ENCODE measurements around the gene PTH2. TPM values are rescaled to one million over a fixed set of nuclear protein-coding genes. Genes with fewer than 3 reads are reported as not detected.

Gene PTH2
- total and polyA plus RNA-seq, 2 of the 8 experiments (the other 6 are each of a cell fraction or from before 2014, with no cell fraction given), result not detected

GRCh38 chr19:49413348-49413747 lies 9.9 kb downstream of the PTH2 start:
- Histone ChIP-seq H2BK5ac (ENCODE audit: low read depth, low read length) (no peak overlapping the region), H4K91ac (replicated peaks; ENCODE audit: insufficient read length, low read length) (no peak overlapping the region), H3K4ac (replicated peaks; ENCODE audit: insufficient read length, low read depth, low read length) (no peak overlapping the region), H3K9me3 (ENCODE audit: insufficient read depth in 2 of 2, low read depth in 1 of 2, low read length in 1 of 2) (no peaks in the 10 kb centered on the region), H2AFZ (ENCODE audit: low read length) (no peak overlapping the region), H3K18ac (ENCODE audit: extremely low read depth, low read length) (no peak overlapping the region), H3K79me2 (ENCODE audit: control insufficient read depth in 1 of 2, insufficient read depth in 2 of 2, low read length in 2 of 2) (no peaks in the 10 kb centered on the region), H3K56ac (replicated peaks; ENCODE audit: insufficient read length, low read depth, low read length) (no peak overlapping the region), H3K14ac (ENCODE audit: insufficient read length) (no peak overlapping the region), H3K23me2 (ENCODE audit: low read depth, low read length) (no peaks in the 10 kb centered on the region), H4K20me1 (replicated peaks in 1 of 2; ENCODE audit: control insufficient read depth in 1 of 2, insufficient read depth in 2 of 2, low read length in 2 of 2) (no peaks in the 10 kb centered on the region), H3K36me3 (ENCODE audit: control insufficient read depth in 2 of 4, insufficient read depth in 4 of 4, low read length in 3 of 4) (no peaks in the 10 kb centered on the region), H3K27ac (ENCODE audit: low read depth, low read length) (no peak overlapping the region), H4K5ac (ENCODE audit: insufficient read length, low read depth, low read length) (no peak overlapping the region), H3K4me1 (replicated peaks in 1 of 4; ENCODE audit: control insufficient read depth in 3 of 4, insufficient read depth in 4 of 4, low read length in 3 of 4) (peaks cover 0 to 17% (median 10%) of the 10 kb centered on the region in 4 experiments; a peak in 5 of 7 replicates), H2BK20ac (ENCODE audit: low read length) (no peak overlapping the region), H3K4me3 (ENCODE audit: extremely low read depth in 1 of 4, insufficient read depth in 2 of 4, low read depth in 3 of 4, low read length in 4 of 4) (no peak overlapping the region), H2BK15ac (ENCODE audit: low read length) (no peak overlapping the region), H2BK120ac (replicated peaks; ENCODE audit: low read depth, low read length) (no peak overlapping the region), H3K23ac (ENCODE audit: insufficient read length) (no peak overlapping the region), H3K79me1 (ENCODE audit: low read depth, low read length) (no peaks in the 10 kb centered on the region), H3K27me3 (replicated peaks in 1 of 4; ENCODE audit: control insufficient read depth in 3 of 4, extremely low read depth in 1 of 4, insufficient read depth in 3 of 4, low read length in 3 of 4) (no peaks in the 10 kb centered on the region), H3K9ac (replicated peaks in 1 of 4; ENCODE audit: extremely low read depth in 1 of 4, low read depth in 3 of 4, low read length in 3 of 4) (no peak overlapping the region), H4K8ac (ENCODE audit: extremely low read depth, insufficient read depth, low read length) (peak overlapping the region; percentile 7; the same call in 1 of the 2 replicates), H2BK12ac (ENCODE audit: low read depth, low read length) (no peak overlapping the region), H3K4me2 (ENCODE audit: insufficient read depth in 1 of 2, low read depth in 2 of 2, low read length in 2 of 2) (no peak overlapping the region), H2AK5ac (ENCODE audit: low read depth, low read length) (no peak overlapping the region)
- ChIA-PET POLR2A (ENCODE audit: partially characterized antibody) (interaction anchor here (0.6 to 1.5 kb wide), 9 partner anchors 10 to 275 kb away, joined by 3 to 5 read pairs (median 4); partner anchors contain the start of genes PTH2 and RPS11), CTCF (ENCODE audit: partially characterized antibody) (interaction anchor here (0.8 to 14.7 kb wide), 11 partner anchors 9 to 86 kb away, joined by 3 to 291 read pairs (median 4); partner anchors contain the start of genes GFY and PTH2)
- 94% methylated on average over 7 of the region's 9 CpGs; no CpG with 5 or more reads in 1 of the 2 experiments for WGBS, 2 experiments (ENCODE audit: extremely low coverage in 1 of 2, insufficient coverage in 1 of 2, insufficient read length in 1 of 2, insufficient replicate concordance in 2 of 2, low coverage in 1 of 2, low lambda C conversion rate in 2 of 2, missing lambda C conversion rate in 1 of 2)
- no peak for DNase-seq (ENCODE audit: low read depth in 1 of 2, low spot score in 2 of 2)
- no peak for FAIRE-seq
- TF ChIP-seq POLR2A (IDR thresholded peaks at IDR 0.05; ENCODE audit: control extremely low read depth in 1 of 2, low read depth in 2 of 2, low read length in 2 of 2) (no peak), CBX5 (IDR thresholded peaks at IDR 0.05; ENCODE audit: low read depth, low read length) (no peak), ASH2L (IDR thresholded peaks at IDR 0.05; ENCODE audit: low read length) (no peak), E2F6 (IDR thresholded peaks at IDR 0.05) (no peak), SIX5 (IDR thresholded peaks at IDR 0.05; ENCODE audit: low read depth, low read length) (no peak), PHF8 (conservative IDR thresholded peaks at IDR 0.05; ENCODE audit: low read depth, low read length) (no peak), ATF3 (IDR thresholded peaks at IDR 0.05; ENCODE audit: insufficient read depth, low read depth, low read length) (no peak), RXRA (IDR thresholded peaks at IDR 0.05; ENCODE audit: insufficient read depth, low read depth, low read length) (no peak), JUND (IDR thresholded peaks at IDR 0.05; ENCODE audit: low read length) (no peak), KDM4A (IDR thresholded peaks at IDR 0.05; ENCODE audit: low read depth, low read length, severe bottlenecking) (no peak), KDM5A (IDR thresholded peaks at IDR 0.05; ENCODE audit: low read length) (no peak), SP1 (IDR thresholded peaks at IDR 0.05; ENCODE audit: low read depth, low read length) (no peak), POU5F1 (IDR thresholded peaks at IDR 0.05; ENCODE audit: low read depth, low read length) (no peak), NANOG (IDR thresholded peaks at IDR 0.05; ENCODE audit: insufficient read depth, low read depth, low read length, poor library complexity, severe bottlenecking) (no peak)
